Kidney tubule cell (primary cell): ENCODE results near the gene KRTAP12-3.
"Not testable (repeated sequence)": the region's sequence is repeated elsewhere in the genome, so short reads cannot be mapped to it uniquely, and the experiment has no call there.

Source experiments
- DNase-seq: peaks from one replicate; pipeline ENCODE4 v3.0.0-alpha.2; 2018; ENCODE audit warnings: low spot score

Gene KRTAP12-3

GRCh38 chr21:44685050-44685449, 27.3 kb downstream of the KRTAP12-3 start:
- DNase-seq = not testable (repeated sequence)

GRCh38 chr21:44686000-44686781, 28.5 kb downstream of the KRTAP12-3 start:
- DNase-seq = no peak

GRCh38 chr21:44686843-44687561, 29.3 kb downstream of the KRTAP12-3 start:
- DNase-seq = no peak

- DNase-seq = no peak
Measured at GRCh38 chr21:44687671-44688070, 29.9 kb downstream of the KRTAP12-3 start.

GRCh38 chr21:44689740-44690139, 32.0 kb downstream of the KRTAP12-3 start:
- not testable (repeated sequence) for DNase-seq

GRCh38 chr21:44691686-44692085, 34.0 kb downstream of the KRTAP12-3 start:
- DNase-seq = no peak

- DNase-seq = no peak
Measured at GRCh38 chr21:44692798-44693512, 35.2 kb downstream of the KRTAP12-3 start.

- no peak for DNase-seq
Measured at GRCh38 chr21:44694776-44695175, 37.0 kb downstream of the KRTAP12-3 start.

- no peak for DNase-seq
Measured at GRCh38 chr21:44695184-44695583, 37.5 kb downstream of the KRTAP12-3 start.

GRCh38 chr21:44695641-44696040, 37.9 kb downstream of the KRTAP12-3 start:
- no peak for DNase-seq

GRCh38 chr21:44696572-44696971, 38.8 kb downstream of the KRTAP12-3 start:
- no peak for DNase-seq

- DNase-seq = not testable (repeated sequence)
Measured at GRCh38 chr21:44697172-44697810, 39.6 kb downstream of the KRTAP12-3 start, which contains the start of gene KRTAP10-12. KRTAP10-12 (plus strand) TSS chr21:44697172; CDS start chr21:44697202, 30 bp downstream.

- DNase-seq = no peak
Measured at GRCh38 chr21:44697811-44698734, 40.3 kb downstream of the KRTAP12-3 start.

GRCh38 chr21:44699502-44700001, 41.8 kb downstream of the KRTAP12-3 start:
- DNase-seq = no peak

GRCh38 chr21:44700101-44701022, 42.6 kb downstream of the KRTAP12-3 start:
- no peak for DNase-seq

- DNase-seq = no peak
Measured at GRCh38 chr21:44701023-44701400, 43.3 kb downstream of the KRTAP12-3 start.

GRCh38 chr21:44701541-44701940, 43.8 kb downstream of the KRTAP12-3 start:
- no peak for DNase-seq

- DNase-seq = no peak
Measured at GRCh38 chr21:44702111-44702972, 44.6 kb downstream of the KRTAP12-3 start.
